WTC11 (cell line): ENCODE results near the gene AKT1S1.

Experiments used
- ATF2 ChIP-seq: sonication (generic); formaldehyde crosslinking; IDR thresholded peaks from 2 replicates; pipeline ENCODE4 v1.8.1; 2022; ENCODE audit warnings: low read depth, missing genetic modification reagents, borderline replicate concordance
- CREM ChIP-seq: sonication (generic); formaldehyde crosslinking; IDR thresholded peaks from 2 replicates; pipeline ENCODE4 v1.8.1; 2022; ENCODE audit warnings: mild to moderate bottlenecking, missing genetic modification reagents, moderate library complexity
- GABPB1 ChIP-seq: sonication (generic); formaldehyde crosslinking; IDR thresholded peaks from 2 replicates; pipeline ENCODE4 v1.8.1; 2023; ENCODE audit warnings: mild to moderate bottlenecking, missing genetic modification reagents
- HMGA2 ChIP-seq: fragments of 250-450 bp; sonication (Bioruptor Pico); IDR thresholded peaks from 2 replicates; pipeline ENCODE4 v1.4.0; 2021; ENCODE audit warnings: mild to moderate bottlenecking, moderate library complexity
- SP1 ChIP-seq: sonication (generic); formaldehyde crosslinking; conservative IDR thresholded peaks from 2 replicates; pipeline ENCODE4 v1.8.1; 2022; ENCODE audit warnings: missing genetic modification reagents
- TEAD4 ChIP-seq: sonication (generic); formaldehyde crosslinking; IDR thresholded peaks from 2 replicates; pipeline ENCODE4 v1.8.0; 2022; ENCODE audit warnings: mild to moderate bottlenecking, missing genetic modification reagents
- TF ChIP-seq, protein P1 (sequence below): fragments of 200-600 bp; IDR thresholded peaks from 2 replicates; pipeline ENCODE4 v1.8.0; 2022; ENCODE audit warnings: antibody characterized with exemption
- TF ChIP-seq, protein P2 (sequence below): sonication (generic); formaldehyde crosslinking; IDR thresholded peaks from 2 replicates; pipeline ENCODE4 v1.8.0; 2022; ENCODE audit warnings: mild to moderate bottlenecking, missing genetic modification reagents

DNA sequence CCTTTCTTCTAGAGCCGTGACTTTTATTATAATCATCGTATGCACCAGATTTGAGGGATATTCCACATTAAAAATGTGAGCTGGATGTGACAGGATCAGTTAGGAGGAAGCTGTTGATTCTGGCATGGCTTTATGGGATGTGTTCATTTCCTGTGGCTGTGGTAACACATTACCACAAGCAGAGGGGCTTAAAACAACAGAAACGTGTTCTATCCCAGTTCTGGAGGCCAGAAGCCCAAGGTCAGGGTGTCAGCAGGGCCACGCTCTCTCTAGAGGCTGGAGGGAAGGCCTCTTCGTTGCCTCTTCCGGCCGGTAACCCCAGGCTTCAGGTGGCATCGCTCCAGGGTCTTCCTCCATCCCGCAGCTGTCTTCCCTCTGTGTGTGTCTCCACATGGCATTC lies 44.6 kb downstream of the AKT1S1 start:
- TF ChIP-seq, protein P1, sequence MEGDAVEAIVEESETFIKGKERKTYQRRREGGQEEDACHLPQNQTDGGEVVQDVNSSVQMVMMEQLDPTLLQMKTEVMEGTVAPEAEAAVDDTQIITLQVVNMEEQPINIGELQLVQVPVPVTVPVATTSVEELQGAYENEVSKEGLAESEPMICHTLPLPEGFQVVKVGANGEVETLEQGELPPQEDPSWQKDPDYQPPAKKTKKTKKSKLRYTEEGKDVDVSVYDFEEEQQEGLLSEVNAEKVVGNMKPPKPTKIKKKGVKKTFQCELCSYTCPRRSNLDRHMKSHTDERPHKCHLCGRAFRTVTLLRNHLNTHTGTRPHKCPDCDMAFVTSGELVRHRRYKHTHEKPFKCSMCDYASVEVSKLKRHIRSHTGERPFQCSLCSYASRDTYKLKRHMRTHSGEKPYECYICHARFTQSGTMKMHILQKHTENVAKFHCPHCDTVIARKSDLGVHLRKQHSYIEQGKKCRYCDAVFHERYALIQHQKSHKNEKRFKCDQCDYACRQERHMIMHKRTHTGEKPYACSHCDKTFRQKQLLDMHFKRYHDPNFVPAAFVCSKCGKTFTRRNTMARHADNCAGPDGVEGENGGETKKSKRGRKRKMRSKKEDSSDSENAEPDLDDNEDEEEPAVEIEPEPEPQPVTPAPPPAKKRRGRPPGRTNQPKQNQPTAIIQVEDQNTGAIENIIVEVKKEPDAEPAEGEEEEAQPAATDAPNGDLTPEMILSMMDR = no peak
- TF ChIP-seq CREM (no peak), TEAD4 (CRISPR knock-in tag) (no peak), HMGA2 (CRISPR knock-in tag) (no peak), ATF2 (CRISPR knock-in tag) (no peak), SP1 (CRISPR knock-in tag) (no peak), GABPB1 (CRISPR knock-in tag) (no peak)
- TF ChIP-seq, protein P2, sequence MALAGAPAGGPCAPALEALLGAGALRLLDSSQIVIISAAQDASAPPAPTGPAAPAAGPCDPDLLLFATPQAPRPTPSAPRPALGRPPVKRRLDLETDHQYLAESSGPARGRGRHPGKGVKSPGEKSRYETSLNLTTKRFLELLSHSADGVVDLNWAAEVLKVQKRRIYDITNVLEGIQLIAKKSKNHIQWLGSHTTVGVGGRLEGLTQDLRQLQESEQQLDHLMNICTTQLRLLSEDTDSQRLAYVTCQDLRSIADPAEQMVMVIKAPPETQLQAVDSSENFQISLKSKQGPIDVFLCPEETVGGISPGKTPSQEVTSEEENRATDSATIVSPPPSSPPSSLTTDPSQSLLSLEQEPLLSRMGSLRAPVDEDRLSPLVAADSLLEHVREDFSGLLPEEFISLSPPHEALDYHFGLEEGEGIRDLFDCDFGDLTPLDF (CRISPR knock-in tag) = no peak
